Measurements from ENCODE around the gene SUFU.
"Not testable (repeated sequence)": the region's sequence is repeated elsewhere in the genome, so short reads cannot be mapped to it uniquely, and the experiment has no call there.

The SUFU gene

GRCh38 chr10:102656026-102656425, 152.3 kb downstream of the SUFU start:
- DNase-seq, result no peak

DNA sequence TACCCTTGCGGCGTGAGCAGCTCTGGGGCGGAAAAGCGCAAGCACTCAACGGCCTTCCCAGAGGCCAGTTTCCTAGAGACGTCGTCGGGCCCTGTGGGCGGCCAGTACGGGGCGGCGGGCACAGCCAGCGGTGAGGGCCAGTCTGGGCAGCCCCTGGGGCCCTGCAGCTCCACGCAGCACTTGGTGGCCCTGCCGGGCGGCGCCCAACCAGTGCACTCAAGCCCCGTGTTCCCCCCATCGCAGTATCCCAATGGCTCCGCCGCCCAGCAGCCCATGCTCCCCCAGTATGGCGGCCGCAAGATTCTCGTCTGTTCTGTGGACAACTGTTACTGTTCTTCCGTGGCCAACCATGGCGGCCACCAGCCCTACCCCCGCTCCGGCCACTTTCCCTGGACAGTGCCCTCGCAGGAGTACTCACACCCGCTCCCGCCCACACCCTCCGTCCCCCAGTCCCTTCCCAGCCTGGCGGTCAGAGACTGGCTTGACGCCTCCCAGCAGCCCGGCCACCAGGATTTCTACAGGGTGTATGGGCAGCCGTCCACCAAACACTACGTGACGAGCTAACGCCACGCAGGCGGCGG, 153.1 kb downstream of the SUFU start:
- no peak for DNase-seq

GRCh38 chr10:102657451-102657850, 153.7 kb downstream of the SUFU start:
- no peak for DNase-seq

DNA sequence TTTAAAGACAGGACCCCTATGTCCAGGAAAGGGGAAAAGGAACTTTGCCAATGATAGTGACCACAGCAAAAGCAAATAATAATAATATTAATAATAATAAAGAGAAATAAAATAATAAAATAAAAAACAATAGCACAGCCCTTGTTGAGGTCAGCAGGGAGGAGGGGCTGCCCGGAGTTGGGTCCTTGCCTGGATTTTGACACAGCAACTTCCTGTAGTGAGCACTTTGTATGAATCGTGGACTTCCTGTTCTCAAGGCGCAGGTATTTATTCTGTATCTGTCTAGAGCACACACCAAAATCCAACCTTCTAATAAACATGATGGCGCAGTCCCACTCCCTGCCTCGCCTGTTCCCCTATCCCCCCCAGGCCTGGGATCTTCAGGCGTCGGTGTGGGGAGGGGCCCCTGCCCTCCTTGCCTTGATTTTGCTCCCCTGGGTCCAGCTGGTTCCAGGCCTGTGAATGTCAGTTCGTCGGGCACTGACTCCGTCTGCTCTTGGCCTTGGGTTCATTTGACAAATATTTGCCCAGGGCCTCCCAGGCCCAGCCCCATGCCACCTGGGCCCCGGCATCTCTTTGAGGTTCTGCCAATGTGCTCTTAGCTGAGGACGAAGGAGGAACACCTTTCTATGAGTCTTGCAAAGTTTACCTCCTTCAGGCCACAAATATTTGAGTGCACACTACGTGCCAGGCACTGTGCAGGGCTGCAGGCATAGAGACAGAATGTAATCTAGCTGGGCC, 154.4 kb downstream of the SUFU start:
- DNase-seq, result no peak

GRCh38 chr10:102658802-102659201, 155.0 kb downstream of the SUFU start:
- no peak for DNase-seq

- no peak for DNase-seq
Measured at GRCh38 chr10:102660888-102661657, 157.3 kb downstream of the SUFU start.

DNA sequence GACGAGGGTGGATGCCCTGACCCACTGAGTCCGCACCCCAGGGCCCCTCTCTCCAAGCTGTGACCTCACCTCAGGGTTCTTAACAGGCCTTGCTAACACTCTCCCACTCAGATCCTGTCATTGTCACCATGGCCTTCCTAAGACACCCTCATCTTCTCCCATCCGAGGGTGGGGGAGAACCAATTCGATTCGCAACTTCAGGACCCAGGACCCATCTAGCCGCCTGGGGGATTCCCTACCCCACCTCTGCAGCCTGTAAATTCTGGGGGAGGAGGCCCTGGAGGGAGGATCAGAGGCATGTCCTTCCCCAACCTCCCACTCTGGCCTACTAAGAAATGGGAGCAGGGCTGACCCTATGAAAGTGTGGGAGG, 157.9 kb downstream of the SUFU start:
- no peak for DNase-seq

DNA sequence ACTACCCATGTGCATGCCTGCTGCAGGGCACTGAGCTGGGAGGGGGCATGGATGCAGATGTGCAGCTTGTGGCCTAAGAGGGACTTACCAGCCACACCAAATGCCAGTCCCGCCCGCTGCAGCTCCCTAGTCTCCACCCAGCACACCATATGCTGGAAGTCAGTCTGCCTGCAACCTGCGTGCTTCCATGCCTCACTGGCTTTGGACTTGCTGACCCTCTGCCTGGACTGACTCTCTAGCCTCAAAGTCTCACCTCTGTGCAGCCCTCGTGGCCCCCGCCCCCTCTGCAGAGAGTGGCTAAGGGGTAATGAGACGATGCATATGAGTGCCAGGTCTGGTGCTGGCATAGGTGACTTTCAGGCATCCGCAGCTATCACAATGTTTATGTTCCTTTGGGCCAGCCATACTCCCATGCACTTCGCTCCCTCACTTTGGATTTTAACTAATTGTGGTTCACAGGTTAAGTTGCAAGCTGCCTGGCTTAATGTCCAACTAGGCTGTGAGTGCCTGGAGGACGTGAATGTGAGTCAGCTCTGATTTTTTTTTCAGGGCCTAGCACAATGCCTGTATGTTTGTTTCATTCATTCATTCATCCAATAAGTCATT, 162.2 kb downstream of the SUFU start:
- no peak for DNase-seq

DNA sequence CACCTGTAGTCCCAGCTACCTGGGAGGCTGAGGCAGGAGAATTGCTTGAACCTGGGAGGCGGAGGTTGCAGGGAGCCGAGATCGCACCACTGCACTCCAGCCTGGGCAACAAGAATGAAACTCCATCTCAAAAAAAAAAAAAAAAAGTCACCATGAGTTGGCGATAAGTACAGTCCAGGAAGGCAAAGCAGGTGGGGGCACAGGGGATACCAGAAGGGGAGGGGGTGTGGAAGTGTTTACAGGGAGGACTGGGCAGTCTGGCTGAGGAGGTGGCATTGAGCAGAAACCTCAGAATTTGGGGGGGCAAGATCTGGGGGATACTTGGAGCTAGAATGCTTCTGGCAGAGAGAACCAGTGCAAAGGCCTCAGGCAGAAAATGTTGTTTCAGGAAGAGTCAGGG, 163.6 kb downstream of the SUFU start:
- DNase-seq, result not testable (repeated sequence)

- DNase-seq, result no peak
Measured at GRCh38 chr10:102668326-102669107, 164.7 kb downstream of the SUFU start.

DNA sequence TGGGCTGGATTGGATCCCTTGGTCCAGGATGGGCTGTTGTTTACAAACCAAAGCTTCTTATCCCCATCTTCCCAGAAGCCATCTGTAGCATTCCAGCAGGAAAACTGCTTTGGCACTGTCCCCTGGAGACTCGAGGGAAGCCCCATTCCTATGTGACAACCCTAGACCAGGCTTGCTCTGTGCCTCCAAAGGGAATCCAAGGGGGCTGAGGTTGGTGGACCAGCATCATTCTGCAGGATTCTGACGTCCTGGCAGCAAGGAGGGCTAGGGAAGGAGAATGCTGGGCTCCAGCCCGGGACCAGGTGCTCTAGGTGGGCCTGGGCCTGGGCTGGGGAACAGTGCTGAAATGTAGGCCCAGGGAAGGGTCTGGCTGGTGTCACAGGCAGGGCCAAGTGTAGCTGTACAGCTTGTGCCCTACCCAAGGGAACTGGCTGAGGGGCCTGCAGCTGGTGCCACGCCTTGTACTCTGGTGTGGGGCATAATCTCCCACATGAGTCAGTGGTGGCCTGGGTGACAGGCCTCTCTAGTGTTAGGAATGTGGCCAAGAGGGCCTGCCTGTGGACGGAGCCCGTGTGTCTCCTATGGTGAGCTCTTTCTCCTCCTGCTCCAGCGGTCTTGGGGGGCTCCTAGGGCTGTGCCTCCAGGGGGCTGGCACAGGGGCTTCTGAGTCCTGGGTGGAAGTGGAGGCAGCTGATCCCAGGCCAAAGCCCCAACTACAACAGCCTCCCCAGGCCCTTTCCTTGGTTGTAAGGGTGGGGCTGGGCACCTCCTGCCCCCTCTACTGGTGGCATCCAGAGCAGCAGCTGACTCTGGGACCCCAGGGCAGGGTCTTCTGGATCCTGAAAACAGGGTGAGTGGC, 165.7 kb downstream of the SUFU start:
- DNase-seq, result no peak

DNA sequence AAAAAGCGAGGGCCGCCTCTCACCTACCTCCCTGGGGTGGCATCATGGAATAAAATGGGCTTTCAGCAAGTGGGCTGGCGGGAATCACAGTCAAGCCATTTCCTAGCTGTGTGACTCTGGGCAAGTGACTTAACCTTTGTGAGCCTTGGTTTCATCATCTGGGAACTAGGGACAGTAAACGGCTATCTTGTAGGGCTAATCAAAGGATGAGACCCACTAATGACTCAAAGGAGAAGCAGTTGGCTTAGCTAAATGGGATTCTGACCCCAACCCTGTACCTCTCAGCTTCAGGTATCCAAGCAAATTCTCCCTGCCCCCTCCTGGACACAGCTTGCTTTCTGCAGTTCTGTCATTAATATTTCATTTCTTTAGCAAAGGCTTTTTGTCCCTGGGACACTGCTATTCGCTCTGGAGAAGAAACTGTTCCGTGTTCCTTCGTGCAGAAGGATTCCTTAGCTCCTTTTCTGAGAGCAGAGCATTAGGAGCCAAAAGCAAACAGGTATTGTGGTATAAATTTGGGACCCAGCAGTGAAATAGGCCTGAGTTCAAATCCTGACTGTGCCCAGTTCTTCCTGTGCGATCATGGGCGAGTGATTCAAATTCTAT, 166.4 kb downstream of the SUFU start:
- DNase-seq, result no peak

DNA sequence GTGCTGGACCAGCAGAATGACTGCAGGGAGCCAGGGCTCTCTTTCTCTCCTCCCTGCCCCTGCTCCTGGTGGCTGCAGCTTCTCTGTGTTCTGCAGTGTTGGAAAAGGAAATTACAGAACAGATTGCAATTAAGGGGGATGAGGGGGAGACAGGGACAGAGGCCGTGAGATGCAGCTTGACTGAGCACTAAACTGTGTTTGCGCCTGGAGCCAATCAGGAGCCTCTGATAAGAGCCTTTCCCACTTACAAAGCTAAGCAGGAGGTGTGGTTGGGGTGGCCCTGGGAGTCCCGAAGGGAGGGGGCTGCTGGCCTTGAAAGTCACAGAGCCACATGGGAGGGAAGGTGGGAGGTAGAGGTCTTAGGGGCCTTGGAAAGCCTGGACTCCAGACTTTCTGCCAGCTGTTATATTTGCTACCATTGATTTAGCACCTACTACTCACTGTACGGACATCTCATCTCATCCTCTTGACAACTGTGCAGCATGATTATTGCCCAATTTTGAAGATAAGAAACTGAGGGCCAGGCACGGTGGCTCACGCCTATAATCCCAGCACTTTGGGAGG, 167.2 kb downstream of the SUFU start:
- DNase-seq, result no peak

DNA sequence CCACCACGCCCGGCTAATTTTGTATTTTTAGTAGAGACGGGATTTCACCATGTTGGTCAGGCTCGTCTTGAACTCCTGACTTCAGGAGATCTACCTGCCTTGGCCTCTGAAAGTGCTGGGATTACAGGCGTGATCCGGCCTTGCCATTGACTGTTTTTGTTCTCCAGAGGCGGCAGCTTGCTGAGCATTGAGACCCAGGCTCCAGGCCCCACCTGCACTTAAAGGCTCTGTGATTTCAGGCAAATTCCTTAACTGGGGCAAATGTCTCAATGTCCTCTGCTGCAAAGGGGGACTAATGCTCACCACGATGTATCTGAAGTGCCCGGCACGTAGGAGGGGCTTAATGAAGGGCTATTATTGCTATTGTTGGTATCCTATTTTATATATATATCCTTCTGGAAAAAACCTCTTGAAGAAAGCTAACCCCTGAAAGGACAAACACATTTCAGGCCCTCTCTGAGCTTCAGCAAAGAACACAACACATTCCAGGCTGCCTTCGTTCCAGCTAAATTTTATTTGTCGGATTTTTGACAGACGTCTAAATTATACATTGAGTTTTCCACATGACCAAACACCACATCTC, 169.6 kb downstream of the SUFU start:
- no peak for DNase-seq

DNA sequence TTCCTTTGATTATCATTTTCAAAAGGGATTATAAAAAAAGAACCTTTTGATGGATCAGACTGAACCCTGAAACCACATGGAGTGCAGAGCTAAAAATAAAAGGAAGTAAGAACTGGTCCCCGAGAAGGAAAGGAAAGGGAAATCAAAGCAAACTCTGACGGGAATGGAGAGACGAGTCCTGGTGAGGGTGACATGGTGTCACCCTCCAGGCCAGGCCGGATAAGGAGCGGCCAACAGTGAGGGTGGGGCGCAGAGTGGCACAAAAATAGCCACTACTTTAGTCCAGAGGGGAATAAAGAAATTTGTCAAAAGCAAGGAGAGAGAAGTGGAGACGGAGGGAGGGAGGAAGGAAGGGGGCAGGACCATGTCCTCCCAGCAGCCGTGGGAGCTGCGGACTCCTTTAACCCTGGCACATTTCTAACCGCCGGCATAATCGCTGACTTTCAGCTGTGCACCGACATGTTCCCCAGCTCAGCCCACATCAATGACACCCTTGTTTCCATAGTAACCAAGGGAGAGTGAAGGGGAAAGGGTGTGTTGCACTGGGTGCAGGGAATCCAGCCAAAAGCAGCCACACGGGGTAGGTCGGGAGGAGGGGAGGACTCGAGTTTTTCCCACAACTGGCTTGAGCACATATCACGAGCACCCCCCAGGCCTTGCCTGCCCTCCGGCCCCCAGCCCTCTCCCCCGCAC, 170.2 kb downstream of the SUFU start:
- no peak for DNase-seq

GRCh38 chr10:102674566-102674965, 170.8 kb downstream of the SUFU start:
- DNase-seq, result no peak

- no peak for DNase-seq
Measured at GRCh38 chr10:102675011-102675665, 171.4 kb downstream of the SUFU start.

DNA sequence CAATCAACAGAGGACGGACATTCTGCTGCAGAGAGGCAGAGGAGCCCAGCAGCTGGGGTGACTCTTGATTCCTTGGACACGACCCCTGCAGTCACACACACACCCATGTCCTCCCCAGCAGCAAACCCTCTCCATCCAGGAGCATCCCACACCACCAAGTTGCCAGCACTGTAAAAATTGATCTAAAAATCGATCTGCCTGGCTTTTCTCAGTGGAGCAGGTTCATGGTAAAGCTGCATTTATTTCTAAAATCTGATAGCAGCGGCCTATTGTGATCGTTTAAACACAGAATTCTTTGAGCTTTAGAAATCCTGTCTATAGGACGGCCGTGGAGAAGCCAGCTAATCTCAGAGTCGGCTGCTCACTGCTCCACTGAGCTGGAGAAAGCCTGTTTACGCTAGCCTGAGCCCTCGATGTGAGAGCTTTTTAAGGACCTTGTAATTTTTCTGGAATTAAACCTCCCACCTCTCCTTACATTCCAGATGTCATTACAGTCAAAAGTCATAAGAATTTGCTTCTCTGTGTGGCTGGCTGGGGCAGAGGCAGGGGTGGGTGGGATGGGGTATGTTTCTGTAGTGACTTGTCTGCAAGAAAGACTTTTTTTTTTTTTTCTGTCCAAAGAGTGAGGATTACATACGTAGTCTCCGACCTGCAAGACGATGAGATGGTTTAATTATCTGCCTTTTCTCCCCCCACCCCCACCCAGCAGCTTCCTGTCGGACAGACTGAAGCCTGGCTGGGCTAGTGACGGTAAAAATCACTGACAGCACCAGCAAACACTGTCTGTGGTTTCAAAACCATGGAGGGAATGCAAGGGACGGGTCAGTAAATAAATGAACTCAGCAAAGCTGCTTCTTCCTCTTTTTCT, 172.1 kb downstream of the SUFU start:
- DNase-seq, result no peak
